A549 (cell line): ENCODE measurements around the gene ASAP2. TPM values are rescaled to one million over a fixed set of nuclear protein-coding genes. Genes with fewer than 3 reads are reported as not detected.

ENCODE experiments used
- ATAC-seq, 2 experiments: fragments of 200-7000 bp in 1 of 2; fragments of >200 bp in 1 of 2; cut with Nextera tagmentation in 1 of 2; cut with Tn5 transposase in 1 of 2; 3 replicates each; pipeline versions ENCODE4 v1.8.0 to v1.9.1; 2018 to 2020; ENCODE audit warnings: mild to moderate bottlenecking in 1 of 2, moderate library complexity in 1 of 2
- CTCF ChIA-PET: fragments of 300-600 bp; sonication (Branson Sonifier 250); formaldehyde crosslinking; extraction: SDS; loops from one replicate; lab custom pipeline; 2021; ENCODE audit warnings: antibody characterized with exemption, inconsistent platforms; lab: Yijun Ruan, JAX
- POLR2A ChIA-PET: fragments of 350-600 bp; formaldehyde crosslinking; extraction: SDS; loops from one replicate; lab custom pipeline; 2021; ENCODE audit warnings: antibody characterized with exemption, inconsistent platforms; lab: Yijun Ruan, JAX
- DNase-seq, 2 experiments: peaks; one replicate each; pipeline versions ENCODE4 v3.0.0 to v3.0.0-alpha.2; 2011 to 2016; ENCODE audit warnings: low read depth in 1 of 2, low spot score in 1 of 2
- FAIRE-seq: peaks from 2 replicates; lab custom pipeline; 2011; peaks lifted over from hg19 to GRCh38; lab: Jason Lieb, UNC
- H3K27ac ChIP-seq, 2 experiments: fragments of >200 bp; sonication (Bioruptor Twin); formaldehyde crosslinking; 3 replicates each; pipeline ENCODE4 v1.5.1; 2016 to 2017
- H3K4me1 ChIP-seq: fragments of >200 bp; sonication (Bioruptor Twin); formaldehyde crosslinking; 3 replicates; pipeline ENCODE4 v1.6.1; 2016
- H3K4me2 ChIP-seq: fragments of >200 bp; sonication (Bioruptor Twin); formaldehyde crosslinking; 3 replicates; pipeline ENCODE4 v1.6.1; 2016
- H3K4me3 ChIP-seq: fragments of >200 bp; sonication (Bioruptor Twin); formaldehyde crosslinking; 3 replicates; pipeline ENCODE4 v1.5.1; 2016
- H3K9me3 ChIP-seq: fragments of >200 bp; sonication (Bioruptor Twin); formaldehyde crosslinking; 3 replicates; pipeline ENCODE4 v1.6.1; 2016
- BHLHE40 ChIP-seq: IDR thresholded peaks from 2 replicates; pipeline ENCODE4 v1.6.1; 2012; ENCODE audit warnings: low read depth, low read length, inconsistent platforms
- CEBPB ChIP-seq, 2 experiments: fragments of >200 bp in 1 of 2; sonication (Bioruptor Twin) in 1 of 2; formaldehyde crosslinking in 1 of 2; IDR thresholded peaks; 2 replicates each; pipeline ENCODE4 v1.6.1; 2012 to 2016
- CHD4 ChIP-seq: fragments of 200-600 bp; sonication (generic); IDR thresholded peaks from 2 replicates; pipeline ENCODE4 v1.6.1; 2016; ENCODE audit warnings: antibody characterized with exemption, mild to moderate bottlenecking, borderline replicate concordance
- EHF ChIP-seq: fragments of 250-450 bp; sonication (Bioruptor Pico); IDR thresholded peaks from 2 replicates; pipeline ENCODE4 v1.5.0; 2020; ENCODE audit warnings: mild to moderate bottlenecking
- EP300 ChIP-seq, 2 experiments: fragments of >200 bp; sonication (Bioruptor Twin); formaldehyde crosslinking; IDR thresholded peaks; 2 replicates in 1 of 2; 3 replicates in 1 of 2; pipeline ENCODE4 v1.6.1; 2016 to 2017
- FOSL2 ChIP-seq, 2 experiments: fragments of 450-650 bp in 1 of 2; fragments of >200 bp in 1 of 2; sonication (Bioruptor Twin) in 1 of 2; formaldehyde crosslinking; IDR thresholded peaks; 2 replicates each; pipeline versions ENCODE4 v1.5.0 to v1.6.1; 2016 to 2020; ENCODE audit warnings: mild to moderate bottlenecking in 1 of 2, moderate library complexity in 1 of 2
- GATA3 ChIP-seq: IDR thresholded peaks from 2 replicates; pipeline ENCODE4 v1.6.1; 2012; ENCODE audit warnings: borderline replicate concordance
- HOXA7 ChIP-seq: fragments of 250-450 bp; sonication (Bioruptor Pico); IDR thresholded peaks from 2 replicates; pipeline ENCODE4 v1.5.0; 2020; ENCODE audit warnings: mild to moderate bottlenecking, moderate library complexity
- MAZ ChIP-seq: fragments of 150-350 bp; IDR thresholded peaks from 2 replicates; pipeline ENCODE4 v1.6.1; 2014; ENCODE audit warnings: antibody characterized with exemption, low read depth, low read length, borderline replicate concordance
- NFE2L2 ChIP-seq: fragments of 150-350 bp; conservative IDR thresholded peaks from 2 replicates; pipeline ENCODE4 v1.6.1; 2014; ENCODE audit warnings: low read length
- NPAS2 ChIP-seq: fragments of 250-450 bp; sonication (Bioruptor Pico); IDR thresholded peaks from 2 replicates; pipeline ENCODE4 v1.8.0; 2022; ENCODE audit warnings: mild to moderate bottlenecking, moderate library complexity, borderline replicate concordance
- RARB ChIP-seq: fragments of 250-450 bp; sonication (Bioruptor Pico); IDR thresholded peaks from 2 replicates; pipeline ENCODE4 v1.8.0; 2021; ENCODE audit warnings: mild to moderate bottlenecking, moderate library complexity
- SMC3 ChIP-seq: fragments of >200 bp; sonication (Bioruptor Twin); formaldehyde crosslinking; IDR thresholded peaks from 3 replicates; pipeline ENCODE4 v1.6.1; 2018; ENCODE audit warnings: inconsistent platforms
- ZC3H11A ChIP-seq: fragments of 450-650 bp; IDR thresholded peaks from 2 replicates; pipeline ENCODE4 v1.6.1; 2014; ENCODE audit warnings: antibody characterized with exemption, mild to moderate bottlenecking
- ZFP36 ChIP-seq: fragments of 450-650 bp; IDR thresholded peaks from 2 replicates; pipeline ENCODE4 v1.6.1; 2014; ENCODE audit warnings: borderline replicate concordance; ENCODE audit not compliant: partially characterized antibody
- ZNF302 ChIP-seq: fragments of 250-450 bp; sonication (Bioruptor Pico); IDR thresholded peaks from 2 replicates; pipeline ENCODE4 v1.9.0; 2021; ENCODE audit warnings: inconsistent platforms, mild to moderate bottlenecking, moderate library complexity
- WGBS: methylation state at CpG from one replicate; pipeline ENCODE4 v1.1.6; 2017; ENCODE audit errors: missing lambda C conversion rate; 5-methylcytosine and 5-hydroxymethylcytosine counted together
- polyA plus RNA-seq, 4 experiments: library from polyadenylated mRNA; depleted of rRNA in 3 of 4; stranded (reverse); fragments of >200 nt; fragmentation: RNase III in 1 of 4; extraction: RNeasy Plus Mini Kit Qiagen cat#74134 plus additional on column Dnase treatment in 1 of 4; gene quantifications; 2 replicates in 3 of 4; 3 replicates in 1 of 4; pipeline ENCODE4 v1.2.3, GENCODE V29; 2011 to 2017
- TF ChIP-seq, protein P1 (sequence below): fragments of >200 bp; sonication (Bioruptor Twin); formaldehyde crosslinking; IDR thresholded peaks from 3 replicates; pipeline ENCODE4 v1.5.1; 2016
- TF ChIP-seq, protein P2 (sequence below): fragments of 250-450 bp; sonication (Bioruptor Pico); IDR thresholded peaks from 2 replicates; pipeline ENCODE4 v1.5.0; 2020; ENCODE audit warnings: low read depth, mild to moderate bottlenecking, moderate library complexity
- TF ChIP-seq, protein P3 (sequence below): fragments of >200 bp; sonication (Bioruptor Twin); formaldehyde crosslinking; IDR thresholded peaks from 3 replicates; pipeline ENCODE4 v1.6.1; 2016
- TF ChIP-seq, protein P4 (sequence below): IDR thresholded peaks from 2 replicates; pipeline ENCODE4 v1.6.1; 2012

The ASAP2 gene
- polyA plus RNA-seq, 2 of the 4 experiments (the other 2 are of a cell fraction) = 17.8 to 27.9 TPM

DNA sequence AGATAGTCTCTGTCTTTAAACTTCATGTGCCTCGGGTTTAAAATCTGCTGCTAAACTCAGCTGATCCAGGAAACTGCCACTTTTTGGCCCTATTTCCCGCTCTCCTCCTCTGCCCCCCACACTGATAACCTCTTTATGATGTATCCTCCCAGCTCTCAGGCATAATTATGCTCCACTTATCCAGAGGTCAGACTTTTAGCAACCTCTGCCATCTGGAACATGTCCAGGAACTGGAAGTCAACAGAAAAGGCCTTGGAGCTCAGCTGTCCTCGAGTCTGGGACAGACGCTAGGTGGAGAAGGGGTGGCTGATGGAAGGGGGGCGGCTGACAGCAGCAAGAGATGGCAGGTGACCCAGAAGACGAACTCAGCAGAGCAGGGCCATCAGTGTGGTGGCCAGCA, 41.2 kb downstream of the ASAP2 start:
- DNase-seq (no peak), ATAC-seq (no peak)
- POLR2A ChIA-PET = no interaction called here
- H3K4me3 ChIP-seq = no peak overlapping the region
- CTCF ChIA-PET = interaction anchor here (1.0 to 4.5 kb wide), 8 partner anchors 12 to 108 kb away, joined by 3 to 17 read pairs (median 4); partner anchors contain the start of gene ASAP2
- 76% methylated on average over 6 of the region's 6 CpGs for WGBS
- TF ChIP-seq FOSL2 (IDR thresholded peaks at IDR 0.05) (no peak), FOSL2 (CRISPR knock-in tag; IDR thresholded peaks at IDR 0.05) (no peak), ZC3H11A (no peak)
- TF ChIP-seq, all 56 proteins: peak for 0
- Histone ChIP-seq H3K27ac (peak overlapping the region in 1 of 2 experiments; percentile 84; a peak in 2 of 6 replicates), H3K9me3 (no peaks in the 10 kb centered on the region), H3K4me2 (no peak overlapping the region), H3K4me1 (peaks cover 82% of the 10 kb centered on the region)
- FAIRE-seq = no peak

DNA sequence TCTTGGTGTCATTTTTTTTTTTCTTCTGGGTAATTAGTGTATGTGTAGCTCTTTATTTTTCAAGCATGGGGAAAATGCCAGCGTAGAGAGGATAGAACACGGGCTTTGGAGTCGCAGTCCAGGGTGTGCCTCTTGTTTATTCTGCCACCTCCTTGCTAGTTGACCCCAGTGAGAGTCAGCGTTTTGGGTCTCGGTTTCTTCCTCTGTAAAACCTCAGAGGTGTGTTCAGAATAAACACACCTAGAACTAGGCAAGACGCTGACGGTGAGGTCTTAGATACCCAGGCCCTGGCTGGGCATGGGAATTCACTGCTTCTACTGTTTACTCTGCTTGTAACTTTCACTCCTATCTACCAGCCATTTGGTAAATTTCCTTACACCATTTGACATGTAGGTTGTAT, 41.8 kb downstream of the ASAP2 start:
- no peaks in the 10 kb centered on the region for H3K9me3 ChIP-seq
- ChIA-PET CTCF (interaction anchor here (1.0 to 4.5 kb wide), 8 partner anchors 8 to 108 kb away, joined by 3 to 17 read pairs (median 4); partner anchors contain the start of gene ASAP2), POLR2A (interaction anchor here (1.4 kb wide), 1 partner anchor 13 kb away, joined by 5 read pairs; no protein-coding TSS in a partner anchor)
- WGBS = 86% methylated on average over 7 of the region's 7 CpGs
- no peak for DNase-seq
- ATAC-seq = no peak
- H3K4me2 ChIP-seq = peak overlapping the region; percentile 57; the same call in 1 of the 3 replicates
- no peak for FAIRE-seq
- no peak overlapping the region for H3K4me3 ChIP-seq
- TF ChIP-seq GATA3 (no peak), SMC3 (no peak), EHF (CRISPR knock-in tag) (no peak), RARB (CRISPR knock-in tag) (no peak), NFE2L2 (no peak), CEBPB (IDR thresholded peaks at IDR 0.05) (no peak), BHLHE40 (no peak), ZC3H11A (no peak), NPAS2 (CRISPR knock-in tag) (no peak), MAZ (no peak), HOXA7 (CRISPR knock-in tag) (no peak), ZFP36 (no peak), CHD4 (no peak), ZNF302 (no peak), EP300 (IDR thresholded peaks at IDR 0.05) (no peak)
- TF ChIP-seq, protein P1, sequence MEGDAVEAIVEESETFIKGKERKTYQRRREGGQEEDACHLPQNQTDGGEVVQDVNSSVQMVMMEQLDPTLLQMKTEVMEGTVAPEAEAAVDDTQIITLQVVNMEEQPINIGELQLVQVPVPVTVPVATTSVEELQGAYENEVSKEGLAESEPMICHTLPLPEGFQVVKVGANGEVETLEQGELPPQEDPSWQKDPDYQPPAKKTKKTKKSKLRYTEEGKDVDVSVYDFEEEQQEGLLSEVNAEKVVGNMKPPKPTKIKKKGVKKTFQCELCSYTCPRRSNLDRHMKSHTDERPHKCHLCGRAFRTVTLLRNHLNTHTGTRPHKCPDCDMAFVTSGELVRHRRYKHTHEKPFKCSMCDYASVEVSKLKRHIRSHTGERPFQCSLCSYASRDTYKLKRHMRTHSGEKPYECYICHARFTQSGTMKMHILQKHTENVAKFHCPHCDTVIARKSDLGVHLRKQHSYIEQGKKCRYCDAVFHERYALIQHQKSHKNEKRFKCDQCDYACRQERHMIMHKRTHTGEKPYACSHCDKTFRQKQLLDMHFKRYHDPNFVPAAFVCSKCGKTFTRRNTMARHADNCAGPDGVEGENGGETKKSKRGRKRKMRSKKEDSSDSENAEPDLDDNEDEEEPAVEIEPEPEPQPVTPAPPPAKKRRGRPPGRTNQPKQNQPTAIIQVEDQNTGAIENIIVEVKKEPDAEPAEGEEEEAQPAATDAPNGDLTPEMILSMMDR = no peak
- TF ChIP-seq, protein P2, sequence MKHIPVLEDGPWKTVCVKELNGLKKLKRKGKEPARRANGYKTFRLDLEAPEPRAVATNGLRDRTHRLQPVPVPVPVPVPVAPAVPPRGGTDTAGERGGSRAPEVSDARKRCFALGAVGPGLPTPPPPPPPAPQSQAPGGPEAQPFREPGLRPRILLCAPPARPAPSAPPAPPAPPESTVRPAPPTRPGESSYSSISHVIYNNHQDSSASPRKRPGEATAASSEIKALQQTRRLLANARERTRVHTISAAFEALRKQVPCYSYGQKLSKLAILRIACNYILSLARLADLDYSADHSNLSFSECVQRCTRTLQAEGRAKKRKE (CRISPR knock-in tag) = no peak
- TF ChIP-seq, protein P3, sequence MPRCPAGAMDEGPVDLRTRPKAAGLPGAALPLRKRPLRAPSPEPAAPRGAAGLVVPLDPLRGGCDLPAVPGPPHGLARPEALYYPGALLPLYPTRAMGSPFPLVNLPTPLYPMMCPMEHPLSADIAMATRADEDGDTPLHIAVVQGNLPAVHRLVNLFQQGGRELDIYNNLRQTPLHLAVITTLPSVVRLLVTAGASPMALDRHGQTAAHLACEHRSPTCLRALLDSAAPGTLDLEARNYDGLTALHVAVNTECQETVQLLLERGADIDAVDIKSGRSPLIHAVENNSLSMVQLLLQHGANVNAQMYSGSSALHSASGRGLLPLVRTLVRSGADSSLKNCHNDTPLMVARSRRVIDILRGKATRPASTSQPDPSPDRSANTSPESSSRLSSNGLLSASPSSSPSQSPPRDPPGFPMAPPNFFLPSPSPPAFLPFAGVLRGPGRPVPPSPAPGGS = no peak
- TF ChIP-seq, protein P4, sequence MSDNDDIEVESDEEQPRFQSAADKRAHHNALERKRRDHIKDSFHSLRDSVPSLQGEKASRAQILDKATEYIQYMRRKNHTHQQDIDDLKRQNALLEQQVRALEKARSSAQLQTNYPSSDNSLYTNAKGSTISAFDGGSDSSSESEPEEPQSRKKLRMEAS = no peak
- H3K4me1 ChIP-seq = peaks cover 82% of the 10 kb centered on the region
- H3K27ac ChIP-seq = peak overlapping the region; percentile 67 to 84; a peak in 5 of 6 replicates
